ENCODE data around the gene LPCAT1. TPM values are rescaled to one million over a fixed set of nuclear protein-coding genes. Genes with fewer than 3 reads are reported as not detected.

LPCAT1 gene
- total RNA-seq, 2 experiments from 2014 or later, result 70.8 to 72.2 TPM

GRCh38 chr5:1489754-1490153 lies 34.0 kb downstream of the LPCAT1 start:
- DNase-seq, result no peak
- Mint-ChIP-seq H3K27me3 (no peaks in the 10 kb centered on the region), H3K4me3 (no peak overlapping the region), H3K36me3 (peaks cover 24% of the 10 kb centered on the region), H3K9me3 (no peaks in the 10 kb centered on the region), H3K27ac (no peak overlapping the region), H3K4me1 (peaks cover 35% of the 10 kb centered on the region)
- ATAC-seq (ENCODE audit: low read depth), result no peak
- POLR2A ChIA-PET, result no interaction called here

GRCh38 chr5:1488882-1489680 lies 34.7 kb downstream of the LPCAT1 start:
- Mint-ChIP-seq H3K4me1 (peaks cover 33% of the 10 kb centered on the region), H3K4me3 (no peak overlapping the region), H3K27me3 (no peaks in the 10 kb centered on the region), H3K9me3 (no peaks in the 10 kb centered on the region), H3K36me3 (peaks cover 24% of the 10 kb centered on the region), H3K27ac (no peak overlapping the region)
- DNase-seq (no peak), ATAC-seq (ENCODE audit: low read depth) (peak; percentile 39)
- POLR2A ChIA-PET, result no interaction called here

- Mint-ChIP-seq H3K4me1 (peaks cover 18% of the 10 kb centered on the region), H3K36me3 (peaks cover 17% of the 10 kb centered on the region), H3K27ac (no peak overlapping the region), H3K27me3 (no peaks in the 10 kb centered on the region), H3K9me3 (no peaks in the 10 kb centered on the region), H3K4me3 (no peak overlapping the region)
- DNase-seq (no peak), ATAC-seq (ENCODE audit: low read depth) (no peak)
- POLR2A ChIA-PET, result no interaction called here
Observed at GRCh38 chr5:1487079-1487764, 36.5 kb downstream of the LPCAT1 start.

- Mint-ChIP-seq H3K9me3 (no peaks in the 10 kb centered on the region), H3K4me3 (no peak overlapping the region), H3K36me3 (peaks cover 11% of the 10 kb centered on the region), H3K4me1 (peaks cover 17% of the 10 kb centered on the region), H3K27ac (peak overlapping the region; percentile 51), H3K27me3 (no peaks in the 10 kb centered on the region)
- DNase-seq (no peak), ATAC-seq (ENCODE audit: low read depth) (no peak)
- POLR2A ChIA-PET, result no interaction called here
Observed at GRCh38 chr5:1486271-1486670, 37.5 kb downstream of the LPCAT1 start.

GRCh38 chr5:1485579-1486118 lies 38.1 kb downstream of the LPCAT1 start:
- no peaks in the 10 kb centered on the region for H3K27me3 Mint-ChIP-seq
- no peaks in the 10 kb centered on the region for H3K9me3 Mint-ChIP-seq
- no peak overlapping the region for H3K27ac Mint-ChIP-seq
- DNase-seq (no peak), ATAC-seq (ENCODE audit: low read depth) (no peak)
- no peak overlapping the region for H3K4me3 Mint-ChIP-seq
- POLR2A ChIA-PET, result no interaction called here
- peaks cover 12% of the 10 kb centered on the region for H3K4me1 Mint-ChIP-seq
- peaks cover 8% of the 10 kb centered on the region for H3K36me3 Mint-ChIP-seq

- H3K4me3 Mint-ChIP-seq, result no peak overlapping the region
- POLR2A ChIA-PET, result no interaction called here
- peaks cover 5% of the 10 kb centered on the region for H3K36me3 Mint-ChIP-seq
- no peaks in the 10 kb centered on the region for H3K27me3 Mint-ChIP-seq
- H3K27ac Mint-ChIP-seq, result no peak overlapping the region
- no peaks in the 10 kb centered on the region for H3K9me3 Mint-ChIP-seq
- H3K4me1 Mint-ChIP-seq, result peaks cover 8% of the 10 kb centered on the region
- DNase-seq (no peak), ATAC-seq (ENCODE audit: low read depth) (no peak)
Observed at GRCh38 chr5:1484730-1485578, 38.8 kb downstream of the LPCAT1 start.

- POLR2A ChIA-PET, result no interaction called here
Observed at GRCh38 chr5:1483856-1484729, 39.7 kb downstream of the LPCAT1 start.

GRCh38 chr5:1483064-1483463 lies 40.7 kb downstream of the LPCAT1 start:
- no peaks in the 10 kb centered on the region for H3K4me1 Mint-ChIP-seq
- DNase-seq (no peak), ATAC-seq (ENCODE audit: low read depth) (no peak)
- no peaks in the 10 kb centered on the region for H3K27me3 Mint-ChIP-seq
- H3K4me3 Mint-ChIP-seq, result no peak overlapping the region
- no peak overlapping the region for H3K27ac Mint-ChIP-seq
- POLR2A ChIA-PET, result no interaction called here
- no peaks in the 10 kb centered on the region for H3K9me3 Mint-ChIP-seq
- peaks cover 3% of the 10 kb centered on the region for H3K36me3 Mint-ChIP-seq

More at GRCh38 chr5:1483856-1484729, 39.7 kb downstream of the LPCAT1 start:
- no peak for DNase-seq
- Mint-ChIP-seq H3K4me3 (no peak overlapping the region), H3K27ac (no peak overlapping the region), H3K9me3 (no peaks in the 10 kb centered on the region), H3K36me3 (peaks cover 5% of the 10 kb centered on the region), H3K27me3 (no peaks in the 10 kb centered on the region), H3K4me1 (peaks cover 4% of the 10 kb centered on the region)
- ATAC-seq (ENCODE audit: low read depth), result no peak

GRCh38 chr5:1481959-1482331 lies 41.8 kb downstream of the LPCAT1 start:
- Mint-ChIP-seq H3K36me3 (no peaks in the 10 kb centered on the region), H3K4me1 (no peaks in the 10 kb centered on the region), H3K4me3 (no peak overlapping the region), H3K27ac (no peak overlapping the region), H3K9me3 (no peaks in the 10 kb centered on the region), H3K27me3 (no peaks in the 10 kb centered on the region)
- DNase-seq, result no peak
- ATAC-seq (ENCODE audit: low read depth), result no peak
- POLR2A ChIA-PET, result no interaction called here

GRCh38 chr5:1481266-1481958 lies 42.3 kb downstream of the LPCAT1 start:
- Mint-ChIP-seq H3K27me3 (no peaks in the 10 kb centered on the region), H3K4me3 (no peak overlapping the region), H3K4me1 (no peaks in the 10 kb centered on the region), H3K36me3 (no peaks in the 10 kb centered on the region), H3K9me3 (no peaks in the 10 kb centered on the region), H3K27ac (no peak overlapping the region)
- ATAC-seq (ENCODE audit: low read depth), result no peak
- DNase-seq, result no peak
- POLR2A ChIA-PET, result no interaction called here

- no peaks in the 10 kb centered on the region for H3K27me3 Mint-ChIP-seq
- no peaks in the 10 kb centered on the region for H3K4me1 Mint-ChIP-seq
- no peak for DNase-seq
- H3K4me3 Mint-ChIP-seq, result no peak overlapping the region
- no peak overlapping the region for H3K27ac Mint-ChIP-seq
- POLR2A ChIA-PET, result no interaction called here
- no peaks in the 10 kb centered on the region for H3K9me3 Mint-ChIP-seq
- no peaks in the 10 kb centered on the region for H3K36me3 Mint-ChIP-seq
- ATAC-seq (ENCODE audit: low read depth), result no peak
Observed at GRCh38 chr5:1480806-1481205, 43.0 kb downstream of the LPCAT1 start.

- no peaks in the 10 kb centered on the region for H3K9me3 Mint-ChIP-seq
- no peaks in the 10 kb centered on the region for H3K27me3 Mint-ChIP-seq
- H3K4me1 Mint-ChIP-seq, result no peaks in the 10 kb centered on the region
- H3K4me3 Mint-ChIP-seq, result no peak overlapping the region
- no peaks in the 10 kb centered on the region for H3K36me3 Mint-ChIP-seq
- no peak overlapping the region for H3K27ac Mint-ChIP-seq
- POLR2A ChIA-PET, result interaction anchor here (0.7 kb wide), 1 partner anchor 1078 kb away, joined by 3 read pairs; no protein-coding TSS in a partner anchor
- DNase-seq (no peak), ATAC-seq (ENCODE audit: low read depth) (no peak)
Observed at GRCh38 chr5:1480217-1480616, 43.5 kb downstream of the LPCAT1 start.
